GM12873 (cell line): Measurements from ENCODE around the gene ARID1A.
A peak's percentile ranks its signal among the peaks of the same experiment; 100 is the strongest.

ENCODE experiments used
- CTCF ChIP-seq: IDR thresholded peaks from 2 replicates; pipeline ENCODE4 v1.5.1; 2012; ENCODE audit warnings: low read depth, mild to moderate bottlenecking, moderate library complexity, low read length, control low read depth; ENCODE audit not compliant: insufficient read depth; ENCODE audit errors: missing control alignments

The ARID1A gene

DNA sequence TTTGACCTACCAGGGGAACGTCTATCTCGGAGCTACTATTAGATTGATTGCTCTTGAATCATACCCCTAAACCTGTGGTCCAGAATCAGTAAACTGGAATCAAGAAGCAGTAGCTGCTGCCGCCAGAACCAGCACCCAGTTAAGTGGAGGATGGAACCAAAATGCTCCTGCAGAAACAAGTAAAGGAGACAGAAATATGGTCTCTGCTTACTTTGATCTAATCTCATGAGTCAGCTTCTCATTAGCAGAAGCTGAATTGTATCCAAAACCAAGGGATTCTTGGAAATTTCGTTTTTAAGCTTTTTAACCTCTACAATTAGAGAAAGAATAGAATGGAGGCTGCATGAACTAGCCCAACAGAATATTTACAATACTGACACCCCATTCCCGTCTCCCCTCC, 49.4 kb downstream of the ARID1A start:
- no peak for TF ChIP-seq CTCF

- TF ChIP-seq CTCF, result no peak
These were observed 51.2 kb downstream of the ARID1A start for GRCh38 chr1:26747048-26747447.

DNA sequence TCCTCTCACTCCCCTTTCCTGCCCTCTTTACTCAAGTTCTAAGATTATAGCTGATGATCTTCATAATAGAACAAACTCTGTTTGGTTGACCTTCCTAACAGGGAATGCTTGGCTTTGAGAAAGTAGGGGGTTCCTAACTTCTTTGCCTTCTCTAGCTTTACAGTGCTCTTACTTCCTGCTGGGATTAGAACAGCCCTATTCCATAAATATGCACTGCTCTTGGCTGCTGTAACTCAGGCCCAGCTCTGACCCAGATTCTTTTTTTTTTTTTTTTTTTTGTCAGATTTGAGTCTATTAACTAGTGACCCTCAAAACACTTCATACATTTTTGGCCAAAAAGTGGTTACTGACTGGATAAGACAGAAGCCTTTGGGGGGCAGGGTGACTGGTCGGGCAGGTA, 52.5 kb downstream of the ARID1A start:
- TF ChIP-seq CTCF, result no peak

DNA sequence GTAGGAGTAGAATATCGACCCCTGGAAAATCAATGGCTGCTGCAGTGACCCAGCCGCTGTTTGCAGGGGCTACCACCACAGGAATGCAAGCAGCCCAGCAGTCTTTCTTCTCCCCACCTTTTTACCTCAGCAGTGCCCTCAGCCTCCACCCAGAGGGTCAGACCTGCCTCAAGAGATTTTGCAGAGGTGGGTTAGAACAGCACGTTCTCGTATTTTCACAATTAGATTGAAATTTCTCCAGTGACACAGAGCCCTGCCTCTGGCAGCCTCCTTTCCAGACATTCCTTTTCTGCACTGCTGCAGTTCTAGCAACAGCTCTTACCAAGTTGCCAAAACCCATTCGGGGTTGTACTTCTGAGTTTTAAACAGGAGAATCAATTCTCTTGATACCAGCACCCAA, 53.6 kb downstream of the ARID1A start:
- no peak for TF ChIP-seq CTCF

DNA sequence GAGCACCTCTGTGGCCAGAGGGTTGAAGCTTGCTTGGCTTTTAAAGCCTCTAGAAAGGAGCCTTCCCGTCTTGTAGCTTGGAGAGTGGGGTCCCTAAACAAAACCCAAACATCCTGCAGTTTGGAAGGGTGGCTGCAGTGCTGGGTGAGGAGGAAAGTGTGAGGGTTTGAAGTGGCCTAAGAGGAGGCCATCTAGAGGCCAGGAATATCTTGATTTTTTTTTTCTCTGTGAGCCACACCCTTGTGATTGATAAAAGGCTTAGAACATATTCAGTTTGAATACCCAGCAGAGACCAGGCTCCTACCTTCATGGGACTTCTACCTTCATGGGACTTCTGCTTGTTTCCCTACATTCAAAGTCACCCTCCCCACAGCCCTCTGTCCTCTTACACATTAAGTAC, 54.6 kb downstream of the ARID1A start:
- peak; percentile 12 for TF ChIP-seq CTCF

- no peak for TF ChIP-seq CTCF
These were observed 56.7 kb downstream of the ARID1A start for GRCh38 chr1:26752519-26752918.

DNA sequence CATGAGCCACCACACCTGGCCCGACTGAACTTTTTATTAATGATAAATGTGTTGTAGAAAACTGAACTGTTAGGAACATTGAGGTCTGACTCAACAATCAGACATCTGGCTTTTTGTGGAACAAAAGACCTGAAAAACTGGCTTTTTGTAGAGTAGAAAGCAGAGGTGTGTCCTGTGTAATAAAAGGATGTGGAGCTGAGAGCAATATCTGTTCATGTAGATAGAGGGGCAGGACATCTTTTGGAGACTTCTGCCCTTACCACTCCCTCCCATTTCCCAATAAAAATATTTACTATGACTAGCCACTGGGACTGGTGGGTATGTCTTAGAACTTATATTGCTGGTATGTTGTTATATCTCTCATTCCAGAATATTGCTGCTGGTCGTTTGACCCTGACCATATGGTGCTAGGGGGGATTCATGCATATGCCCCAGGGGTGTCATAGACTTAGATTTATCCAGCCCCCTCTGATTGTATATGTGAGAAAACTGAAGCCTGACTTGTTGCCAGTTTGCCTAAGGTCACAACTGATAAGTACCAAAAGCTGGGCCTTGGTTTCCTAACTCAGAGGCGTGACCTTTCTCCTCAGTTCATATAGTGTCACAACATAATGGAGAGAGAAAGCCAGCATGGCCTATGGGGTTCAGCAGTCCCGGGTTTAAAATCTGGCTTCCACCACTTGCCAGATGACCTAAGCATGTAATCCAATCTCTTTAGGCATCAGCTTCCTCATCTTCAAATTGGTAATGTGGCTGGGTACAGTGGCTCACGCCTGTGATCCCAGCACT, 58.5 kb downstream of the ARID1A start:
- no peak for TF ChIP-seq CTCF
